HG03175 (cell line): ENCODE measurements around the gene YOD1.
A peak's percentile ranks its signal among the peaks of the same experiment; 100 is the strongest.

ENCODE experiments used
- ATAC-seq: cut with Tn5 transposase; IDR thresholded peaks from one replicate; pipeline ENCODE4 v1.9.1; 2021; ENCODE audit warnings: mild to moderate bottlenecking, moderate library complexity; ENCODE audit not compliant: unreplicated experiment

Gene YOD1

DNA sequence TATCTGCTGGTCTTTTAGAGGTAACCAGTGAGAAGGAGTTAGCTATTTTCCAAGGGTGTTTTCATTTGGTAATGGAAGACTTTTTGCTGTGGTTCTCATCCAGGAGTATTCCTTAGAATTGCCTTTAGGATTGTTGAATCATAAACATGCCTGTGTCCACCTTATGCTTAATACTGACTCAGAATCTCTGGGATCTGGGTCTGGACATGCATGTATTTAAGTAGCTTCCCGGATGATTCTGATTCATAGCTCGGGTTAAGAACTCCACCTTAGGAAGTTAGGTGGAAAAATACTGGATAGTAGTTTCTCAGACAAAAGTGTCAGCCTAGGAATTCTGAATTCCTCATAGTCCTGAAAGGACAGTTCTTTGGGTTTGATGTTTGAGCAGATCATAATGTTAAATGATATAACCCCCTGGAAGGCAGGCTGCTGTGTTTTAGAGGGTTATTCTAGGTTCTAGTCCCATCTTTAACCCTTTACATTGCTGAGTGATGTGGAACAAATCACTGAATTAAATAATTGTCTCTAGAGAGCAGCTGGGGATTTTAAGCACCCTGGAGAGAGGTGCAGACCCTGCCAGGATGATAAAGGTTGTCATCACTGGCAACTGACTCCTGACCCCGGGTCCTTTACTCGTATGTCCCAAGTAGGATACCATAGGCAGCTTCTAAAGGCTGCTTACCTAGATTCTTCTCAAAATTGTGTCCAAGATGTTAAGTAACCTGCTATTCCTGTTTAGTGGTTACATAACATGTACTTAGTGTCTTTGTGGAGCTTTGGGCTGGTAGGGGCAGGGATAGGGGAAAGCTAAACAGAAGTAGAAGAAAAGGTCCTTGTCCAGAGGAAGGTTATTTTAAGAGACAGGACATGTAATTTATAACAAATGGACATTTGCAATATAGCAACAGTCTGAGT is 23.2 kb upstream of the YOD1 start:
- no peak for ATAC-seq

DNA sequence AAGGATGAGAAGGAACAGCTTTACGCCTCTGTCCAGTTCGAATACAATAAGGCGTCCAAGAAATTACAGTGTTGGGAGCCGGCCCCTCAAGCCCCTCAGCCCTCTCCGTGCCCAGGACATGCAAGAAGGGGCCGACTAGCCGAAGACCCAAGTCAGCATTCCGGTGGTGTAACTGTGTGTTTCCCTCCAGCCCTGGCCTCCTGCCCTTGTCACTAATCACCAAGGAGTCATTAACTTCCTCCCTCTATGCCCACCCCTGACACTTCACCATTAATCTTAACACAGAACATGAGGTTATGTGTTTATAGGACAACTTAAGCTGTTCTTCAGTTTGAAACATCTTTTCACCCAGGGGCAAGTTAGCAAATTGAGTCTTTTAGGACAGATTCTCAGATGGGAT is 21.2 kb upstream of the YOD1 start:
- ATAC-seq, result no peak

DNA sequence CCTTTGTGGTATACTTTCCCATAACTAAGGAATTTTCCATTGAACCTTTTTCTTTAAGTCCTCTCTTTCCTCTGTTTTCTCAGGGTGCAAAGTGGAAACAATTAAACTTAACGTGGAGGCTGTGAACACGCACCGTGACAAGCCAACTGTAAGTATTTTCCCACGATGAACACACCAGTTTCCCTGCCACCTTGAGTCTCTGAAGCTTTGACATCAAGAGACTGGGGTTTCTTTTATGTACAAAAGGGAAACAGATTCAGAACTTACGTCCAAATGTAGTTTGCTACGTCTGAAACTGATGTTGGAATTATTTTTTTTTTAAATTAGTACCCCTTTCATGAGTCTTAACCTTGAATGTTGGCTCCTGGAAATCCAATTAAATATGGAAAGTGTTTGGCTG is 20.4 kb upstream of the YOD1 start:
- no peak for ATAC-seq

DNA sequence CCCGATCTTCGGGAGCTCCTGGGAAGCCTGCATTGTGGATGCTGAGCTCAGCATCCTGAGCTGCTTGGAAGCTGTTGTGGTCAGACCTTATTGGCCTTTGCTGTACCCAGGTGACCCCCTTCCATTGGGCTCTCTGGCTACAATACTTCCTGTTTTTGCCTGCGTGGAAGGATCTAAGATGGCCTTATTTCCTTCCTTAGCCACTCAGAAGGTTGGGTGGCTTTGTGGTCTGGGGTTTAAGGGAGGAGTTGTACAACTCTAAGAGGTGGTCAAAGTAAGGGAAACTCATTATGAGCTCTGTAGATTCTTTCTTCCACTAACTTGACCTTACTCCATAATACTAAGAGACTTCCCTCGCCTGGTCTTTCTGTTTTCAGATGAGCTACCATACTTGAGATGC is 19.8 kb upstream of the YOD1 start:
- ATAC-seq, result no peak

DNA sequence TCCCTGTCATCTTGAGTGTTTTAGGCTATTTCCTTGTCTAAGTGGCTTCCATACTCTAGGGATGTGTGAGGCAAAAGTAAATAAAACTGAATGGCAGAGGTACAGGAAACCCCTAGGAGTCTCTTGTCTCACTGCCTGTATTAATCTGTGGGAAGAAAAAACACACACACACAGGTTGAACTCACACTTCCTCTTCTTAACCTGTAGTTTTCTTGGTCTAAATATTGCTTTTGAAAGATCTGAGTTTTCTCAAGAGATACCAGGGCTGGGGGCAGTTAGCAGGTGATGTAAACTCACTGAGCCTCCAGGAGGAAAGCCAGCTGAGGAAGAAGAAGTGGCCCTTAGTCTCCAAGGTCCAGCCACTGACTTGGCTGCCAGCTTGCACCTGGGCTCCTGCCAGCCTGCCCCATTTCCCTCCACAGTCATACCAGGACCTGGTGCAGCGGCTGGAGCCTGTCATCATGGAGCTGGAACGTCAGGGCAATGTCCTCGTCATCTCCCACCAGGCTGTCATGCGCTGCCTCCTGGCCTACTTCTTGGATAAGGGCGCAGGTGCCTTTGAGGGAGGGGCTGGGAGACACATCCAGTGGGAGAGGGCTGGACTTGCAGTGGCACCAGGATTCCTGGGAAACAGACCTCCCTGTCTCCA is 19.0 kb upstream of the YOD1 start:
- ATAC-seq, result no peak

DNA sequence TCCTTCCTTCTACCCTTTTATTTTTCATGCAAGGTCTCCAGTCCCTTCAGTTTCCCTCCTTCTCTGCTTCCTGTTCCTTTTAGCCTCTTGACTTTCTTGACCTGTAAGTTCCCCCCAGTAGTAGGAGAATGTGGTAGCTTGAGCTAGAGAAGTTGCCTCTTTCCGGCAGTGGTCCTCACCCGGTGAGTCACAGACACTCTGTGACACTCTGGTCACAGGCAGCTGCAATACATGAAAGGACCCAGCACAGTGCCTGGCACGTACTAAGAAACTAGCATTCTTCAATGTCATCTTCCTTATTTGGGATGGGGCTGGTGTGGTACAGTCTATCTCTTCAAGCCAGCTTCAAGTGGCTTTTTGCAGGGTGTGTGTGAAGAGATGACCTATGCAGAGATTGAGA is 18.1 kb upstream of the YOD1 start:
- no peak for ATAC-seq

DNA sequence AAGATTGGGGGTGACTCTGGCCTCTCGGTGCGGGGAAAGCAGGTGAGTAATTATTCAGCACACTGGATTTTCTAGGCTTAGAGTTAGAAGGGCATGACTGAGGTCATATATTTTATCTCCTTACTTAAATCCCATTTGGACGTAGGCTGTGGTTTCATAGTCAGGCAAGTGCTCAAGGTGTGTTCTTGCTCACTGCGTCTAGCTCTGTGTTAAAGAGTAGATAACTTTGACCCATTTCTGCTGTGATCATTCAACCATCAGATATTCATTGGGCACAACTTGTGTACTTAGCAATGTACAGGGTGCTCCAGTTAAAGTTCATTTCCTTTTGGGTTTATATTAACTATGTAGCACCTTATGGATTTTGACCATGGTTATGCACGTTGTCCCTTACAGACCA is 16.7 kb upstream of the YOD1 start:
- no peak for ATAC-seq

DNA sequence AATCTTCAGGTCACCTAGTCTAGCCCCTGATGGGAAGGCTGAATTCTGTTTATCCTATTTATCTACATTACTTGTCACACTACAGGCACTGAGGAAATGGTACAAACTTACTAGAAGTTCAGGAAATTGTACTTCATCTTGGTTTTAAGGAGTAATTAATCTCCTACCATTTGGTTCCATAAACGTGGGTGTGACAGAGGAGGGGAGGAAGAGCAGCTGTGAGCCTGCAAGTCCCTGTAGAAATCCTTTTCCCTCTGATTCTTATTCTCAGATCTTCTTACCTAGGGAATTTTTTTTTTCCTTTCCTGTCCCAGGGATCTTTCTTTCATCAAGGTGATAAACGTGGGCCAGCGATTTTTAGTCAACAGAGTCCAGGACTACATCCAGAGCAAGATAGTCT is 16.2 kb upstream of the YOD1 start:
- ATAC-seq, result no peak

DNA sequence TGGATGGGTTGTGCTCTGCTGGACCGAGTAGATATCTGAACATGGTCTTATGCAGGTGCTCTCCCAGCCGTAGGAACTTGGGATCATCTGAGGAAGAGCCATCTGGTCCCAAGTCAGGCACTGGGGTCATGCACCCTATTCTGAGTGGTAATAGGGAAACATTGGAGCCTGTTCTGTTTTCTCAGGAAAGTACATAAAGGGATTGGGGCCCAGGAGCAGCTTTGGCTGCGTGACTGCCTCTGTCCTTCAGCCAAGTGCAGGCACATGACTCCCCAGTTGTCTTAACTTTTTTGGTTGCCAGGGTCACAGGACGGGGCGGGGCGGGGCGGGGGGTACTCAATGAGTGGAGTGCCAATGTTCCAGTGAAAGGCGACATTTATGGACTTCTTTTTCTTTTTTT is 13.6 kb upstream of the YOD1 start:
- ATAC-seq, result no peak

DNA sequence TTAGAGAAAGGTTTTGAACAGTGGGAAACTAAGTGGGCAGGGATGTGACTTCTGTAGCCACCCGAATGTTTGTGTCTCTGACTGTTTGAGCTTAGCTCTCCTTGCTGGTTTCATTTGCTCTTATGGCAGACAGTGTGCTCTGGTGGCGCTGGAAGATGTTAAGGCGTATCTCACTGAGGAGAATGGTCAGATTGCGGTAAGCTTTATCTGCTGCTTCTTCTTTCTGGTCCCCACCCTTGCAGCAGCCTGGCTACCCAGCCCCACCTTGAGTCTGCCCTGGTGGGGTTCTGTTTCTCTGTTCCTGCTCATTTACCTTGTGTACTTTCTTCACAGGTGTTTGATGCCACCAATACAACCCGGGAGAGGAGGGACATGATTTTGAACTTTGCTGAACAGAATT is 12.0 kb upstream of the YOD1 start:
- ATAC-seq, result no peak

DNA sequence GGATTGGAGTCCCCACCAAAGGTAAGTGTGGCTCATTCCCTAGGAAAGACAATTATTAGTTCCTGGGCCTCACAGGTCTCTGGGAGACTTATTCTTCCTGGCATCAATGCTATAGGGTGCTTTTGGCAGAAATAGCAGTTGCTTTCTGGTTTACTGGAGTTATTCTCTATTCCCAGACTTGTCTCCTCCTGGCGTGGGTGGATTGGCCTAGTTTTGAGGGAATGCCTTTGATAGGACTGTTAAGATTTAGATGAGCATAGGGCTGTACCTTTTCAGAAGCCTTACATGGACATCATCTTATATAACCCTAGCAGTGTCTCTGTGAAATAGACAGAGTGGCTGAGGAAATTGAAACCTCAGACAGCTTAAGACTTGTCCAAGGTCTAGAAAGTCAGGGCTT is 11.1 kb upstream of the YOD1 start:
- no peak for ATAC-seq

DNA sequence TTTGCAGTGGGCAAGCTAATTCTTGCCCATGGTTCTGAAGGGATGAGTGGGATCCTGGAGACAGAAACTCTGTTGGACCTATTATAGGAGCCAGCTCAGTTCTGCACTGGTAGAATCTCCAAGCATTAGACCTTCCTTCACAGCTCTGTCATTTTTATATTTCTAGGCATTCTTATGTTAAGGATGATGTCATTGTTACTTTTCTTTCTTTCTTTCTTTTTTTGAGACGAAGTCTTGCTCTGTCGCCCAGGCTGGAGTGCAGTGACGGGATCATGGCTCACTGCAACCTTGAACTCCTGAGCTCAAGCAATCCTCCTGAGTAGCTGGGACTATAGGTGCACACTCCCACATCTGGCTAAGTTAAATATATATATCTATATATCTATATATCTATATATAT is 9.6 kb upstream of the YOD1 start:
- no peak for ATAC-seq

DNA sequence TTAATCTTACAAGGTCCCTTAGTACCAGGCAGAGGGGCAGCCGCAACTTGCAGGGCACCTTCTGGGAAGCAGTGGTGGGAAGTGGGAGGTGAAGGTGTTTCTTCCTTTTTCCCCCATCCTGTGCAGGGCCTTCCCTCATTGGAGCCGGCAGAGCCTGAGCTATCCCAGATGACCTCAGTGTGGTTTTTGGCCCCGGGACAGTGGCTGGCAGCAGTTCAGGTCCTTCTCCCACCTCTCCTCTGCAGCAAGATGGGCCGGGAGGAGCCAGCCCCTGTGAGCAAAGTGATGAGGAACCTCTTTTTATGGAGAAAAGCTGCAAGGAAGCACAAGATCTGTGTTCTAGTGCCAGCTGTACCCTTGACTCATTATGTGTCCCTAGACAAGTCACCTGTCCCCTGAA is 8.9 kb upstream of the YOD1 start:
- no peak for ATAC-seq

DNA sequence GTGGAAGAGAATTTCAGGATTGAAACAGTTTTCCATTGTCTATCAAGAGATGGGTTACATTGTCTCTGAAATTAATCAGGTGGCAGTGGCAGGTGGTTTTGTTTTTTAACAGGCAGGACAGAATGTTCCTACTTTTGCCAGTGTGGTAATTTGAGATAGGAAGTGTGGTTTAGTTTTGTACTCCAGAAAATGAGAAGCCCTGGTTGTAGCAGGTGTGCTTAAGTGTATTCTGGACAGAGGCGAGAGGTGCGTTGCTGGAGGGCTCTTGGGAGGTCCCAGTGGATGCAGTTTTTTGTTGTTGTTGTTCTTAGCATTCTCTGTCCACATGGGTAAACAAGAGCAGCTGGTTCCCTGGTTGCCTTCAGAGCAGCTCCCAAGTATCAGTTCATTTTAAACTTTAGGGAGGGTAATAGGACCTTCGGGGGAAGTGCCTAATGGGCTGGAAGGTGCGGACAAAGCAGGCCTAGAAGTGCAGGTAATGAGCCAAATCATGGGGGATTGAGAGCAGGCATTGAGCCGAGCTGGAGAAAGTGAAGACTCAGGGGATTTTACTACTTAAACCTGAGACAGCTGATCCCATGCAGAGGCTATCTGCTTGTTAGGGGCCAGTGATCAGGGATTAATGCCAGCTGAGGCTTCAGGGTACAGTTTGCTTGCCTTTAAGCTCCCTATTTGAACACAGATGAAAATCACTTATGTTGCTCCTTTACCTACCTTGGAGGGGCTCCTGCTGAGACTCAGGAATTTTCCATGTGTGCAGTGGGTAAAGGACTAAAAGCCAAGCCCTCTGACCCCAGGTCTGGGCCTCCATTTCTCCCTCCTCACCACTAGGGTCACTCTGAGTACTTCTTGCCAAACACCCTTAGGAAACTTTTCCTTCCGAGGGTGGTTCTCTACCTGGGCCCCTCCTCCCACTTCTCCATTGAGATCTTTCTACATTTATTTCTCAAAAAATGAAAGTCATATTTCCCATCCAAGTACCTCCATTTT is 8.2 kb upstream of the YOD1 start:
- ATAC-seq, result no peak

DNA sequence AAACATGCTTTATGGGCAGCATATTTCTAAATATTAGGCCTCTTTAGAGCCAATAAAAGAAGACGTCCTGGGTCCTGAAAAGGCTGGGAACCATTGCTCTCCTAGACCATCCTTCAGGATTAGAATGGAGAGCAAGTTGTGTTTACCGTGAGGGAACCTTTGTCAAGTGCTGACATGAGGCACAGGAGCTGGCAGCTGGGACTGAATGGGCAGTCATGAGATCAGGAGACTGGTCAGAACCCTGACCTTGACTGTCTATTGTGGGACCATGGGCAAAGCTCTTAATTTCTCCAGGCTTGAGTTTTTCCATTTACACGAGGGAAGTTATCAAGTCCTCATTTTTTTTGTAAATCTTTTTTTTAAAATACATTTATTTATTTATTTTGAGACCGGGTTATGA is 7.2 kb upstream of the YOD1 start:
- ATAC-seq, result no peak

DNA sequence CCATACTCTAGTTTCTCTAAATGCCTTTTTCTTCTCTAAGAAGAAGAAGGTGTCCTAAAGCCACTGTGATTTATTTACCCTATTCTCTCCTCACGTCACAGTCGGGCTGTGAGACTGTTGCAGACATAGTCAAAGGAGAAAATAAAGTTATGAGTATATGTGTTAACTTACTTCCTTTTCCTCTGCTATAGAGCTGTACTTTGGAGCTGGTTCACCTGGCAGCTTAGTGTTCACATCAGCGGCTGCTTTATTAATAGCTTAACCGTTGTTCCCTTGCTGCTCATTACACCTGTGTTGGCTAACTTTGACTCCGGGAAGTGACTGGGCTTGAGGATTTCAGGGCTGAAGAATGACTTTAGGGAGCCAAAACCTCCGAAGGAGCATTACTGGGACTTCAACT is 5.7 kb upstream of the YOD1 start:
- no peak for ATAC-seq

DNA sequence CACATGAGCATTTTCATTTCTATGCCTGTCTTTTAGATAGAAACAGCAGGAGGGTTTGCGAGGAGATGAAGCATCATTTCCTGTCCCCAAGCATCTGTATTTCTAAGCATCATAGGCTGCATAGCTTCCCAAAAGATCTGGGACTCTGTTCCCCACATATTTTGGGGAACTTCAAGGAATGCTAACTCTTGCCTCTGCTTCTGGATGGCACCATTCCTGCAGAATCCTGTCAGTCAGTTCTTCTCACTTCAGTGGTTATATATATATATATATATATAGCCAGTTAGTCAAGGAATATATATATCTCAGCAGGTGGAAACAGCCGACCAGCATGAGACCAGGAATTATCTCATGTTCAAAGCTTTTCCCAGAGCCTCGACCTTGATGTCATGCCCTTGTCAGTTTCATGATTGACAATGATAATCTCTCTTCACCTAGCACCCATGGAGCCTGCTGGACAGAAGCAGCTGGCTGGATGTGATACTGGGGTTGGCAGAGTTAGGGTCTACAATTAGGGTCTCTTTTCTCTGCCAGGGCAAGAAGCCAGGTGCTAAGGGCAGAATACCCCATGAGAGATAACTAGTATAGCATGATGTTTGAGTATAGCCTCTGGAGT is 4.5 kb upstream of the YOD1 start:
- no peak for ATAC-seq

DNA sequence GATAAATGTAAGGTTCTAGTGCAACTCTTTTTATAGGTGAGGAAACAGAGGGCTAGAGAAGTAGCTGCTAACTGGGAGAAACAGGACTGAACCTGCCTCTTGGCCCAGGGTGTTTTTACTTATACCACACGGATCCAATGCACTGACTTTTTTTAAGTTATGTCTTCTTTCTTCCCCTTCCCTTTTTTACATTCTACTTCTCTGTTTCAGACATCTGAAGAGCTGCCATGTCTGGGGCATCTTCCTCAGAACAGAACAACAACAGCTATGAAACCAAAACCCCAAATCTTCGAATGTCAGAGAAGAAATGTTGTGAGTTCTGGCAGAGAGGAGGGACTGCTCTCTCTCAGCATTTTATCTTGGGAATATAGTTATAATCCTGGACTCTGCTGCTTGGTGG is 3.5 kb upstream of the YOD1 start:
- no peak for ATAC-seq

DNA sequence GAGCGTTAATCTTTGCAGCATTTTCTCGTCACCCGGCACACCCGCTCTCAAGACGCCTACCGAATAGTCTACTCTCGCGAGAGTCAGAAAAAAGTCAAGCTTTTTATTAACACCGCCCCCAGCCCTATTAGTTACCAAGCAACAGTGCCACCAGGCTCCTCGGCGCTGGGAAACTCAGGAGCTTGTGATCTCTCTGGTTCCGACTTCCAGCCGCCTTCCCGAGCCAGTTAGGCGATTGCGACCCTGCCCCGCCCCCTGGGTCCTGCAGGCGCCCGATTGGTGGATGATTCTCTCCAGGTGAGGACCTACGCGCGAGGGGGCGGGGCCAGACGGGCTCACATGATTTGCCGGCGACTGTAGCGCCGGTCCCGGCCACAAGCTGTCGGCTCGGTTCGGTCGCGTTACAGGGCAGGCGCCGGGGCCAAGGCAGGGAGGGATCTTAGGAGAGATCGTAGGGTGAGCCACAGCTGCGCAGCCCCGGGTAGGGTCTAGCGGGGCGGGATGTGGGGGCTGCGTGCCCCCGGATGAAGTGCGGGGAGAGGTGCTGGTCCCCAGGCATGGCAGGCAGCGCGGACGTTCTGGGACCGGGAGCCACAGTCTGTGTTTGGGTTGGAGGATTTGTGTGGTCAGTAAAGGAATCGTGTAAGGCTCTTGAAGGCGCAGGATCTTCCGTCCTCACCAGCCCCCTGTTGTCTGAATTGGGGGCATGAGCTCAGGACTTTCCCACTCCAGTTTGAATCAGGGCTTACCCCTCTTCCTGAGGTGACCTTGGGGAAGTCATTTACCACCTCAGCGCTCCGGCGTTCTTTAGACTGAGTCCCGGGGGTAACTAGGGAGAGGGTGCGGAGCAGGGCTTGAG is 2.1 kb upstream of the YOD1 start, which contains the start of gene PFKFB2:
TSS of gene PFKFB2 (plus strand) at position 365 of the 859 bp plus-strand sequence. CDS start 1,443 bp downstream, outside the sequence.
- peak; percentile 84 for ATAC-seq
